Nephron (organoid): ENCODE results near the gene SPATA24.
"Not testable (repeated sequence)": the region's sequence is repeated elsewhere in the genome, so short reads cannot be mapped to it uniquely, and the experiment has no call there.

ENCODE experiments used
- H3K27ac Mint-ChIP-seq, 3 experiments: 2 replicates each; pipeline ENCODE4 v1.8.0; 2020; ENCODE audit warnings: mixed read lengths in 3 of 3, mild to moderate bottlenecking in 2 of 3, moderate library complexity in 1 of 3
- H3K27me3 Mint-ChIP-seq: 2 replicates; pipeline ENCODE4 v1.8.0; 2021; ENCODE audit warnings: low read depth, mild to moderate bottlenecking, moderate library complexity, mixed read lengths
- H3K36me3 Mint-ChIP-seq: 2 replicates; pipeline ENCODE4 v1.8.0; 2020; ENCODE audit warnings: low read depth, mixed read lengths
- H3K4me1 Mint-ChIP-seq: 2 replicates; pipeline ENCODE4 v1.8.0; 2020; ENCODE audit warnings: mixed read lengths
- H3K4me3 Mint-ChIP-seq, 3 experiments: 2 replicates each; pipeline ENCODE4 v1.8.0; 2020; ENCODE audit warnings: mild to moderate bottlenecking in 3 of 3, mixed read lengths in 3 of 3, moderate library complexity in 2 of 3
- H3K9me3 Mint-ChIP-seq: 2 replicates; pipeline ENCODE4 v1.8.0; 2020; ENCODE audit warnings: mixed read lengths
- TF ChIP-seq, protein P1 (sequence below), 3 experiments: fragments of 200-600 bp; sonication (generic); IDR thresholded peaks; one replicate each; pipeline ENCODE4 v1.5.0; 2021; ENCODE audit warnings: antibody characterized with exemption in 3 of 3; ENCODE audit not compliant: unreplicated experiment in 3 of 3

Gene SPATA24

DNA sequence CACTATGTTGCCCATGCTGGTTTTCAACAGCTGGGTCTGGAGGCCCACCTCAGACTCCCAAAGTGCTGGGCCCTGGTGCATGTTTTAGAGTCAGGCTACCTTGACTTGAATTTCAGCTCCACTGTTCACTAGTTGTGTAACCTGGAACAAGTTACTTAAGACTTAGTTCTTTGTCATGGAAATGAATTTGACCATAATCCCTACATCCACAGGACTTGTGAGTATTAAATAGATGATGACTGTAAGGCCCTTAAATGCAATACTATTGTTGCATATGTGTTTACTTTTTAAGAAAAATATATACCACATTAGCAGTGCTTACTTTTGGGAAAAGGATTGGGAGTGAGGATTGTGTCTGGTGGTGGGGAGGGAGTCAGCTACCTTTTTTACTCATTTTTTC, 45.8 kb downstream of the SPATA24 start:
- H3K4me1 Mint-ChIP-seq = peaks cover 15% of the 10 kb centered on the region
- H3K9me3 Mint-ChIP-seq = peaks cover 7% of the 10 kb centered on the region
- peaks cover 4% of the 10 kb centered on the region for H3K27me3 Mint-ChIP-seq
- no peak overlapping the region for H3K27ac Mint-ChIP-seq
- no peak overlapping the region for H3K4me3 Mint-ChIP-seq
- TF ChIP-seq, protein P1, sequence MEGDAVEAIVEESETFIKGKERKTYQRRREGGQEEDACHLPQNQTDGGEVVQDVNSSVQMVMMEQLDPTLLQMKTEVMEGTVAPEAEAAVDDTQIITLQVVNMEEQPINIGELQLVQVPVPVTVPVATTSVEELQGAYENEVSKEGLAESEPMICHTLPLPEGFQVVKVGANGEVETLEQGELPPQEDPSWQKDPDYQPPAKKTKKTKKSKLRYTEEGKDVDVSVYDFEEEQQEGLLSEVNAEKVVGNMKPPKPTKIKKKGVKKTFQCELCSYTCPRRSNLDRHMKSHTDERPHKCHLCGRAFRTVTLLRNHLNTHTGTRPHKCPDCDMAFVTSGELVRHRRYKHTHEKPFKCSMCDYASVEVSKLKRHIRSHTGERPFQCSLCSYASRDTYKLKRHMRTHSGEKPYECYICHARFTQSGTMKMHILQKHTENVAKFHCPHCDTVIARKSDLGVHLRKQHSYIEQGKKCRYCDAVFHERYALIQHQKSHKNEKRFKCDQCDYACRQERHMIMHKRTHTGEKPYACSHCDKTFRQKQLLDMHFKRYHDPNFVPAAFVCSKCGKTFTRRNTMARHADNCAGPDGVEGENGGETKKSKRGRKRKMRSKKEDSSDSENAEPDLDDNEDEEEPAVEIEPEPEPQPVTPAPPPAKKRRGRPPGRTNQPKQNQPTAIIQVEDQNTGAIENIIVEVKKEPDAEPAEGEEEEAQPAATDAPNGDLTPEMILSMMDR (IDR thresholded peaks at IDR 0.05; ENCODE audit: unreplicated experiment in 3 of 3) = no peak
- H3K36me3 Mint-ChIP-seq = peaks cover 55% of the 10 kb centered on the region

DNA sequence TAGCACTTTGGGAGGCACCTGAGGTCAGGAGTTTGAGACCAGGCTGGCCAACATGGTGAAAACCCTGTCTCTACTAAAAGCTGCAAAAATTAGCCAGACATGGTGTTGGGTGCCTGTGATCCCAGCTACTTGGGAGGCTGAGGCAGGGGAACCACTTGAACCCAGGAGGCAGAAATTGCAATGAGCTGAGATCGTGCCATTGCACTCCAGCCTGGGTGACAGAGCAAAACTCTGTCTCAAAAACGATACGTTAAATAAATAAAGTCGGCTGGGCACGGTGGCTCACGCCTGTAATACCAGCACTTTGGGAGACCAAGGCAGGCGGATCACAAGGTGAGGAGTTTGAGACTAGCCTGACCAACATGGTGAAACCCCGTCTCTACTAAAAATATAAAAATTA, 48.0 kb downstream of the SPATA24 start:
- H3K27me3 Mint-ChIP-seq, H3K4me3 Mint-ChIP-seq, H3K27ac Mint-ChIP-seq, H3K9me3 Mint-ChIP-seq: not testable (repeated sequence)
- Mint-ChIP-seq H3K36me3 (peaks cover 65% of the 10 kb centered on the region), H3K4me1 (peaks cover 25% of the 10 kb centered on the region)

DNA sequence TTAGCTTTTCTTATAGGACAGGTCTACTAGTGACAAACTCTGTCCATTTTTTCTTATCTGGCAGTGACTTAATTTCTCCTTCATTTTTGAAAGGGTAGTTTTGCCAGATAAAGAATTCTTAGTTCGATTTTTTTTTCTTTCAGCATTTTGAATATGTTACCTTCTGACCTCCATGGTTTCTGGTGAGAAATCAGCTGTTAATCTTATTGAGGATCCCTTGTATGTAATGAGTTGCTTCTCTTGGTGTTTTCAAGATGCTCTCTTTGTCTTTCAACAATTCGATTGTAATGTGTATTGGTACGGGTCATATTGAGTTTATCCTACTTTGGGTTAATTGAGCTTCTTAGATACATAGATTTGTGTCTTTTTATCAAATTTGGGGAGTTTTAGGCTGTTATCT, 49.7 kb downstream of the SPATA24 start:
- H3K4me3 Mint-ChIP-seq = no peak overlapping the region
- H3K9me3 Mint-ChIP-seq = peaks cover 7% of the 10 kb centered on the region
- H3K27me3 Mint-ChIP-seq = peaks cover 4% of the 10 kb centered on the region
- TF ChIP-seq, protein P1 (IDR thresholded peaks at IDR 0.05; ENCODE audit: unreplicated experiment in 3 of 3) = no peak
- peaks cover 62% of the 10 kb centered on the region for H3K36me3 Mint-ChIP-seq
- peak overlapping the region in 2 of 3 experiments; percentile 57 to 78 for H3K27ac Mint-ChIP-seq
- H3K4me1 Mint-ChIP-seq = peaks cover 25% of the 10 kb centered on the region

DNA sequence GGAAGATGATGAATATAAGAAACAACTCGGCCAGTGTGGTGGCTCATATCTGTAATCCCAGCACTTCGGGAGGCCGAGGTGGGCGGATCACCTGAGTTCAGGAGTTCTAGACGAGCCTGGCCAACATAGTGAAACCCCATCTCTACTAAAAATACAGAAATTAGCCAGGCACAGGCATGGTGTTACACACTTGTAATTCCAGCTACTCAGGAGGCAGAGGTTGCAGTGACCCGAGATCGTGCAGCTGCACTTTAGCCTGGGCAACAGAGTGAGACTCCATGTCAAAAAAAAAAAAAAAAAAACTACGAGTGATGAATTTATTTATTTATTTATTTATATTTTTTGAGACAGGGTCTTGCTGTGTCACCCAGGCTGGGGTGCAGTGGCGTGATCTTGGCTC, 56.0 kb downstream of the SPATA24 start:
- H3K27me3 Mint-ChIP-seq, H3K9me3 Mint-ChIP-seq, H3K4me3 Mint-ChIP-seq, H3K27ac Mint-ChIP-seq: not testable (repeated sequence)
- H3K36me3 Mint-ChIP-seq = peaks cover 63% of the 10 kb centered on the region
- peaks cover 40% of the 10 kb centered on the region for H3K4me1 Mint-ChIP-seq
